Upper lobe of left lung (tissue), 6 donors: ENCODE measurements around the gene MBOAT7. TPM values are rescaled to one million over a fixed set of nuclear protein-coding genes. Genes with fewer than 3 reads are reported as not detected.
A peak's percentile ranks its signal among the peaks of the same experiment; 100 is the strongest.

Experiments used
- ATAC-seq, 2 donors: fragments of 200-7000 bp; cut with Tn5 transposase; one replicate each; pipeline ENCODE4 v1.9.1; 2022; ENCODE audit warnings: mild to moderate bottlenecking in 2 of 2, moderate library complexity in 2 of 2; ENCODE audit not compliant: low FRiP score in 2 of 2
- DNase-seq, 2 donors: peaks; one replicate each; pipeline ENCODE4 v3.0.0-alpha.2; 2019 to 2020
- H3K27ac ChIP-seq, 4 donors: fragments of 200-600 bp; sonication (generic); one replicate each; pipeline ENCODE4 v1.5.1; 2016 to 2019
- H3K27me3 ChIP-seq, 4 donors: fragments of 200-600 bp; sonication (generic); one replicate each; pipeline ENCODE4 v1.5.1; 2017 to 2019
- H3K36me3 ChIP-seq, 4 donors: fragments of 200-600 bp; sonication (generic); one replicate each; pipeline ENCODE4 v1.5.1; 2016 to 2019
- H3K4me1 ChIP-seq, 4 donors: fragments of 200-600 bp; sonication (generic); one replicate each; pipeline ENCODE4 v1.5.1; 2018 to 2019
- H3K4me3 ChIP-seq, 4 donors: fragments of 200-600 bp; sonication (generic); one replicate each; pipeline ENCODE4 v1.5.1; 2017 to 2019; ENCODE audit warnings: mild to moderate bottlenecking in 2 of 4, moderate library complexity in 1 of 4
- H3K9me3 ChIP-seq, 4 donors: fragments of 200-600 bp; sonication (generic); one replicate each; pipeline ENCODE4 v1.5.1; 2018 to 2019
- EP300 ChIP-seq, 4 donors: sonication (generic); formaldehyde crosslinking; IDR thresholded peaks; one replicate each; pipeline ENCODE4 v1.5.1; 2017; ENCODE audit warnings: antibody characterized with exemption in 4 of 4, control low read depth in 2 of 4
- POLR2A ChIP-seq, 4 donors: fragments of 450-650 bp; IDR thresholded peaks; one replicate each; pipeline ENCODE4 v1.5.1; 2016 to 2017; ENCODE audit warnings: antibody characterized with exemption in 4 of 4, mild to moderate bottlenecking in 2 of 4
- POLR2AphosphoS5 ChIP-seq, 2 donors: sonication (generic); formaldehyde crosslinking; IDR thresholded peaks; one replicate each; pipeline ENCODE4 v1.5.1; 2017; ENCODE audit warnings: antibody characterized with exemption in 2 of 2
- WGBS, 2 donors: methylation state at CpG; one replicate each; pipeline ENCODE4 v1.1.5; 2017 to 2018; 5-methylcytosine and 5-hydroxymethylcytosine counted together
- total RNA-seq, 6 donors: library from RNA; depleted of rRNA in 4 of 6; stranded (reverse); fragments of >200 nt in 4 of 6; gene quantifications; one replicate each; pipeline versions ENCODE4 v1.1.0 to v1.2.1, GENCODE V29; 2016 to 2021
- TF ChIP-seq, protein P1 (sequence below), 6 experiments: fragments of 450-650 bp in 4 of 6; fragments of 200-600 bp in 2 of 6; sonication (generic) in 2 of 6; IDR thresholded peaks; one replicate each; pipeline ENCODE4 v1.5.1; 2016 to 2019; ENCODE audit warnings: antibody characterized with exemption in 6 of 6
- donor health status: DM: no; HTN: no; CAD: no; lungs with moderate emphysema.
- donor health status: DM: no; HTN: yes; CAD: no; lungs with severe emphysema.

MBOAT7 gene
- total RNA-seq, 6 donors from 2014 or later = 43.7 to 121 (median 75.4) TPM

GRCh38 chr19:54169149-54169740 lies 20.1 kb downstream of the MBOAT7 start:
- Histone ChIP-seq H3K9me3 (no peaks in the 10 kb centered on the region), H3K36me3 (no peaks in the 10 kb centered on the region), H3K27ac (no peak overlapping the region), H3K4me1 (peaks cover 5 to 24% (median 13%) of the 10 kb centered on the region in 4 donors), H3K27me3 (no peaks in the 10 kb centered on the region), H3K4me3 (no peak overlapping the region)
- no peak for DNase-seq
- WGBS, 2 donors = 86 to 89% methylated on average over 21 of the region's 21 CpGs
- no peak for ATAC-seq
- no peak for TF ChIP-seq POLR2A (IDR thresholded peaks at IDR 0.05)
- TF ChIP-seq EP300 (IDR thresholded peaks at IDR 0.05) = no peak
- TF ChIP-seq, protein P1, sequence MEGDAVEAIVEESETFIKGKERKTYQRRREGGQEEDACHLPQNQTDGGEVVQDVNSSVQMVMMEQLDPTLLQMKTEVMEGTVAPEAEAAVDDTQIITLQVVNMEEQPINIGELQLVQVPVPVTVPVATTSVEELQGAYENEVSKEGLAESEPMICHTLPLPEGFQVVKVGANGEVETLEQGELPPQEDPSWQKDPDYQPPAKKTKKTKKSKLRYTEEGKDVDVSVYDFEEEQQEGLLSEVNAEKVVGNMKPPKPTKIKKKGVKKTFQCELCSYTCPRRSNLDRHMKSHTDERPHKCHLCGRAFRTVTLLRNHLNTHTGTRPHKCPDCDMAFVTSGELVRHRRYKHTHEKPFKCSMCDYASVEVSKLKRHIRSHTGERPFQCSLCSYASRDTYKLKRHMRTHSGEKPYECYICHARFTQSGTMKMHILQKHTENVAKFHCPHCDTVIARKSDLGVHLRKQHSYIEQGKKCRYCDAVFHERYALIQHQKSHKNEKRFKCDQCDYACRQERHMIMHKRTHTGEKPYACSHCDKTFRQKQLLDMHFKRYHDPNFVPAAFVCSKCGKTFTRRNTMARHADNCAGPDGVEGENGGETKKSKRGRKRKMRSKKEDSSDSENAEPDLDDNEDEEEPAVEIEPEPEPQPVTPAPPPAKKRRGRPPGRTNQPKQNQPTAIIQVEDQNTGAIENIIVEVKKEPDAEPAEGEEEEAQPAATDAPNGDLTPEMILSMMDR (IDR thresholded peaks at IDR 0.05) = no peak
- no peak for TF ChIP-seq POLR2AphosphoS5 (IDR thresholded peaks at IDR 0.05)

- TF ChIP-seq, protein P1 (IDR thresholded peaks at IDR 0.05) = peak; percentile 74 to 90 (median 86)
- no peak for TF ChIP-seq POLR2A (IDR thresholded peaks at IDR 0.05)
- no peak for TF ChIP-seq EP300 (IDR thresholded peaks at IDR 0.05)
Observed at GRCh38 chr19:54168174-54168917, 21.0 kb downstream of the MBOAT7 start.

DNA sequence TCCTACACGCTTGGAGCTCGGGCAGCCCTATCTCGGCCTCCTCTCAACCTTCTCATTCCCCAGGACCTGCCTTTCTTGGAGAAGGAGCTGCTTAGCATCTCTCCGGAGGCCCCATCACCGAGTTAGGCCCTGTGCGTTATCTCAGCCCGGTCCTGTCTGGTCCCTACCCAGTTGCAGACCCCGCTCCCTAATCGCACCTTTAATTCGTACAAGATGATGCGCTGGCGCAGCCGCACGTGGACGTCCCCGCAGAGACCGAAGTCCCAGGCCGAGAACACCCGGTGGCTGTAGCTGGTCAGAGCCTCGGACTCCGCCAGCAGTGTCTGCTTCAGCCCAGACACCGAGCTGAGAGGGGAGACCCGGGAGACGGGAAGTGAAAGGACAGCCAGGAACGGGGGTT lies 24.2 kb downstream of the MBOAT7 start:
- DNase-seq (no peak), ATAC-seq (no peak)
- no peaks in the 10 kb centered on the region for H3K27me3 ChIP-seq
- H3K36me3 ChIP-seq = no peaks in the 10 kb centered on the region
- H3K4me1 ChIP-seq = peaks cover 33 to 40% (median 39%) of the 10 kb centered on the region in 4 donors
- H3K27ac ChIP-seq = no peak overlapping the region
- 93 to 97% methylated on average over 24 to 25 of the region's 25 CpGs for WGBS, 2 donors
- no peaks in the 10 kb centered on the region for H3K9me3 ChIP-seq
- no peak overlapping the region for H3K4me3 ChIP-seq
- TF ChIP-seq EP300 (IDR thresholded peaks at IDR 0.05) (no peak), POLR2AphosphoS5 (IDR thresholded peaks at IDR 0.05) (no peak), POLR2A (IDR thresholded peaks at IDR 0.05) (no peak)
- TF ChIP-seq, protein P1 (IDR thresholded peaks at IDR 0.05) = no peak

More at GRCh38 chr19:54168174-54168917, 21.0 kb downstream of the MBOAT7 start:
- DNase-seq (peak; percentile 91 to 98), ATAC-seq (peak; percentile 89 to 95)
- WGBS, 2 donors = 31 to 35% methylated on average over 21 to 24 of the region's 25 CpGs
- Histone ChIP-seq H3K27me3 (no peaks in the 10 kb centered on the region), H3K9me3 (no peaks in the 10 kb centered on the region), H3K4me1 (peaks cover 9 to 24% (median 14%) of the 10 kb centered on the region in 4 donors), H3K27ac (no peak overlapping the region), H3K4me3 (no peak overlapping the region), H3K36me3 (no peaks in the 10 kb centered on the region)

GRCh38 chr19:54164369-54165068 lies 24.9 kb downstream of the MBOAT7 start:
- DNase-seq = peak; percentile 82 to 92
- H3K36me3 ChIP-seq = no peaks in the 10 kb centered on the region
- peak overlapping the region in 2 of 4 donors; percentile 2 to 19 for H3K4me3 ChIP-seq
- H3K27me3 ChIP-seq = no peaks in the 10 kb centered on the region
- ATAC-seq = peak in 1 of 2 donors; percentile 4
- peak in 1 of 4 donors; percentile 8 for TF ChIP-seq POLR2A (IDR thresholded peaks at IDR 0.05)
- TF ChIP-seq, protein P1 (IDR thresholded peaks at IDR 0.05) = no peak
- no peaks in the 10 kb centered on the region for H3K9me3 ChIP-seq
- H3K4me1 ChIP-seq = peaks cover 35 to 42% (median 41%) of the 10 kb centered on the region in 4 donors
- 13 to 15% methylated on average over 24 to 36 of the region's 37 CpGs for WGBS, 2 donors
- no peak overlapping the region for H3K27ac ChIP-seq
